Muscle of leg (tissue), 11 donors: ENCODE data around the gene SCN7A. TPM values are rescaled to one million over a fixed set of nuclear protein-coding genes. Genes with fewer than 3 reads are reported as not detected.
A peak's percentile ranks its signal among the peaks of the same experiment; 100 is the strongest.
"Not testable (repeated sequence)": the region's sequence is repeated elsewhere in the genome, so short reads cannot be mapped to it uniquely, and the experiment has no call there.

Source experiments
- DNase-seq: peaks from one replicate; pipeline ENCODE4 v3.0.0; 2013
- H3K27ac ChIP-seq: one replicate; pipeline ENCODE4 v1.5.1; 2013; ENCODE audit warnings: mild to moderate bottlenecking, low read length, control low read depth
- H3K27me3 ChIP-seq: one replicate; pipeline ENCODE4 v1.6.1; 2013; ENCODE audit warnings: low read length; ENCODE audit not compliant: control insufficient read depth, insufficient read depth
- H3K36me3 ChIP-seq: one replicate; pipeline ENCODE4 v1.6.1; 2013; ENCODE audit warnings: low read length; ENCODE audit not compliant: control insufficient read depth, insufficient read depth
- H3K4me1 ChIP-seq: one replicate; pipeline ENCODE4 v1.6.1; 2013; ENCODE audit warnings: low read length; ENCODE audit not compliant: control insufficient read depth, insufficient read depth
- H3K4me3 ChIP-seq: one replicate; pipeline ENCODE4 v1.5.1; 2013; ENCODE audit warnings: low read length, control low read depth
- H3K9me3 ChIP-seq: replicated peaks from 2 replicates; pipeline ENCODE4 v1.6.1; 2013; ENCODE audit warnings: low read depth, low read length; ENCODE audit not compliant: control insufficient read depth
- WGBS: methylation state at CpG from one replicate; pipeline ENCODE4 v1.1.5; 2013; ENCODE audit warnings: missing lambda C conversion rate; ENCODE audit not compliant: insufficient coverage; 5-methylcytosine and 5-hydroxymethylcytosine counted together
- polyA plus RNA-seq, 8 donors: library from polyadenylated mRNA; unstranded; fragments of 120-200 nt; gene quantifications; one replicate each; pipeline versions ENCODE4 v1.2.1 to v1.2.3, GENCODE V29; 2013; ENCODE audit warnings: inconsistent platforms in 1 of 8, low replicate concordance in 1 of 8; ENCODE audit not compliant: insufficient read length in 8 of 8, insufficient read depth in 1 of 8
- total RNA-seq: library from RNA; stranded (reverse); fragments of 120-200 nt; gene quantifications from one replicate; pipeline ENCODE4 v1.2.4, GENCODE V29; 2013

Gene SCN7A
- total and polyA plus RNA-seq, 9 donors = 32.9 to 83.2 (median 57.8) TPM

GRCh38 chr2:166407746-166408145, 86.3 kb downstream of the SCN7A start:
- H3K36me3 ChIP-seq, H3K4me1 ChIP-seq, H3K27ac ChIP-seq, H3K4me3 ChIP-seq, H3K9me3 ChIP-seq, H3K27me3 ChIP-seq: not testable (repeated sequence)
- peak; percentile 17 for DNase-seq
- no CpG with 5 or more reads among the region's 2 CpGs for WGBS

DNA sequence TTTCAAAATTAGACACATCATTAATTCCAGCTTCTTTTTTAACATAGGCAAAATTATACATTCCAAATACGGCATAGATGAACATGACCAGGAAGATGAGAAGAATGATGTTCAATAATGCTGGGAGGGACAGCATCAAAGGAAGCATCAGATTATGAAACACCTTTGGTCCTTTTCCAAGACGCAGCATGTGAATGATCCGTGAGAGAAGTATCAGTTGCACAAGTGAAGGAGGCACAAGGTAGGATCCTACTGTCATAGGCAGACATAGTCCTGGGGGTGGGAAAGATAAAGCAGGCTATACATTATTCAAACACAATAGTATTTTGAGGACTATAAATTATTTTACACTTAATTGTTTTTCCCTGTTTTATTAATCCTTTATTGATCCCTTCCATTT, 87.7 kb downstream of the SCN7A start:
- no peaks in the 10 kb centered on the region for H3K9me3 ChIP-seq
- no peak for DNase-seq
- peaks cover 2% of the 10 kb centered on the region for H3K36me3 ChIP-seq
- H3K4me3 ChIP-seq = no peak overlapping the region
- no peaks in the 10 kb centered on the region for H3K27me3 ChIP-seq
- WGBS = 80% methylated on average over 2 of the region's 3 CpGs
- H3K4me1 ChIP-seq = no peaks in the 10 kb centered on the region
- no peak overlapping the region for H3K27ac ChIP-seq

GRCh38 chr2:166405569-166405926, 88.5 kb downstream of the SCN7A start:
- no peaks in the 10 kb centered on the region for H3K27me3 ChIP-seq
- no peak overlapping the region for H3K4me3 ChIP-seq
- no CpG with 5 or more reads among the region's 6 CpGs for WGBS
- H3K27ac ChIP-seq = no peak overlapping the region
- H3K9me3 ChIP-seq = no peaks in the 10 kb centered on the region
- H3K4me1 ChIP-seq = no peaks in the 10 kb centered on the region
- no peak for DNase-seq
- H3K36me3 ChIP-seq = peaks cover 2% of the 10 kb centered on the region

- no peak for DNase-seq
- H3K27ac ChIP-seq = no peak overlapping the region
- no peaks in the 10 kb centered on the region for H3K4me1 ChIP-seq
- no peaks in the 10 kb centered on the region for H3K9me3 ChIP-seq
- whole genome bisulfite sequencing = no CpG with 5 or more reads among the region's 2 CpGs
- H3K27me3 ChIP-seq = no peaks in the 10 kb centered on the region
- H3K36me3 ChIP-seq = peaks cover 2% of the 10 kb centered on the region
- no peak overlapping the region for H3K4me3 ChIP-seq
These were observed 89.0 kb downstream of the SCN7A start for GRCh38 chr2:166404831-166405568.

DNA sequence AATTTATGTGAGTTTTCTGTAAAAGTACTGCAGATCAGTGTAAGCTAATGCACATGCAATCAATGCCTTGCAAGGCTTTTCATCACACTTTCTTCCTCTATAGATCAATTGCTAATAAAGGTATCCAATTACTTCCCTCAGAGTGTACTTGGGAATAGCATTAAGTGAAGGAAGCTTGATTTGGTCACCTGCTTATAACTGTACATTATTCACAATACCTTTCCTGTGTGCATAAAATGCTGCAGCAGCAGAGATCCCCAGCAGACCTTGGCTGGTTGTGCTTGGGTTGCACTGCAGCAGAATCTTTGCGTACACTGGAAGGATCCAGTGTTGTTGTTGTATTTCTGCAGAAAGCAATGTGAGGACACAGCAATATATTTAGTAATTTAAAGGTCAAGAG, 99.8 kb downstream of the SCN7A start:
- H3K4me3 ChIP-seq = no peak overlapping the region
- no peaks in the 10 kb centered on the region for H3K4me1 ChIP-seq
- no CpG with 5 or more reads among the region's 1 CpG for WGBS
- no peaks in the 10 kb centered on the region for H3K27me3 ChIP-seq
- no peak overlapping the region for H3K27ac ChIP-seq
- H3K36me3 ChIP-seq = no peaks in the 10 kb centered on the region
- no peaks in the 10 kb centered on the region for H3K9me3 ChIP-seq
- no peak for DNase-seq

GRCh38 chr2:166393008-166393407, 101.0 kb downstream of the SCN7A start:
- H3K9me3 ChIP-seq = no peaks in the 10 kb centered on the region
- no peaks in the 10 kb centered on the region for H3K36me3 ChIP-seq
- H3K27ac ChIP-seq = no peak overlapping the region
- no peak overlapping the region for H3K4me3 ChIP-seq
- no peaks in the 10 kb centered on the region for H3K27me3 ChIP-seq
- H3K4me1 ChIP-seq = no peaks in the 10 kb centered on the region
- DNase-seq = no peak
- WGBS = no CpG with 5 or more reads among the region's 3 CpGs

GRCh38 chr2:166388481-166389070, 105.5 kb downstream of the SCN7A start:
- Histone ChIP-seq H3K4me1 (no peaks in the 10 kb centered on the region), H3K4me3 (no peak overlapping the region), H3K27ac (no peak overlapping the region), H3K9me3 (no peaks in the 10 kb centered on the region), H3K27me3 (no peaks in the 10 kb centered on the region), H3K36me3 (no peaks in the 10 kb centered on the region)
- DNase-seq = peak; percentile 84
- 22% methylated on average over 2 of the region's 3 CpGs for WGBS

DNA sequence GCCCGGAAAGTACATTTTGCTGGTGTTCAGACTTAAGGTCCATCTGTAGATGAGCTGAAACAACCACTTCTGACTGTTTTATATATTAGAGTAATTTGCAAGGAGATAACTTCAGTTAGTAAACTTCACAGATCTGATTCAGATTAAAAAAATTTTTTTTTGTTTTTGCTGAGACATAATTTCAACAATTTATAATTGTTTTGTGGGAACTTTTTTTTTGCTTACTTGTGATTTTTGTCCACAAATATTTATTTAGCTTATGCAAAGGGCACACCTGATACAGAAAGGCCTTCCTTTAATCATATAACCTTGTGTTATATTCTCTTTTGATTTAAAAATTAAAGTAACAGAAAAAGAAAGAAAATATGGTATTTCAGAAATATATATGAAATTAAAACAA, 108.7 kb downstream of the SCN7A start:
- Histone ChIP-seq H3K4me3 (no peak overlapping the region), H3K27me3 (no peaks in the 10 kb centered on the region), H3K9me3 (no peaks in the 10 kb centered on the region), H3K4me1 (no peaks in the 10 kb centered on the region), H3K27ac (no peak overlapping the region), H3K36me3 (no peaks in the 10 kb centered on the region)
- DNase-seq = no peak
- WGBS = no CpG with 5 or more reads among the region's 1 CpG

DNA sequence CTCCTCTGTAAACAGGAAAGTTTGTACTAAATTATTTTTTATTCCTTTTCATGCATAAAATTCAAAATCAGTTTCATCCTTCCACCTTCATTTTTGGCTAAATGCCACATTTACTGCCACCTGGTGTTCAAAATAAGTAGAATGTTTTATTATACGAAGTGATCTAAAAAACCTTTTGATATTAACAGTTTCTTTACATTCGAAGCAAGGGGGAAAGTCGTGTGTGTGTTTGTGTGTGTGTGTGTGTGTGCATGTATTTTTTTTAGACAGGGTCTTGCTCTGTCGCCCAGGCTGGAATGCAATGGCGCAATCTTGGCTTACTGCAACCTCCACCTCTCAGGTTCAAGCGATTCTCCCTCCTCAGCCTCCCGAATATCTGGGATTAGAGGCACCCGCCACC, 109.3 kb downstream of the SCN7A start:
- Histone ChIP-seq H3K4me1 (no peaks in the 10 kb centered on the region), H3K4me3 (no peak overlapping the region), H3K27ac (no peak overlapping the region), H3K27me3 (no peaks in the 10 kb centered on the region), H3K9me3 (no peaks in the 10 kb centered on the region), H3K36me3 (no peaks in the 10 kb centered on the region)
- 80% methylated on average over 1 of the region's 8 CpGs for WGBS
- peak; percentile 46 for DNase-seq

DNA sequence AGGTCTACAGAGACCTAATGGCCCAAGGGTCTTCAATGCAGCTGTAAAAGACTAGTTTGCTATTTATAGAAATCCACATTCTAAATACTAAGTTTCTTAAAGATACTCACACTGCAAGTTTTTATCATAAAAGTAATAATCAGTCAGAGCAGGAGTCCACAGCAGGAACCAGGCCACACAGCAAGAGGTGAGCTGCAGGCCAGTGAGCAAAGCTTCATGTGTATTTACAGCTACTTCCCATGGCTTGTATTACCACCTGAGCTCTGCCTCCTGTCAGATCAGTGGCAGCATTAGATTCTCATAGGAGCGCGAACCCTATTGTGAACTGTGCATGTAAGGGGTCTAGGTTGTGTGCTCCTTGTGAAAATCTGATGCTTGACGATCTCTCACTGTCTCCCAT, 111.6 kb downstream of the SCN7A start:
- Histone ChIP-seq H3K36me3 (no peaks in the 10 kb centered on the region), H3K27me3 (no peaks in the 10 kb centered on the region), H3K4me1 (no peaks in the 10 kb centered on the region), H3K9me3 (no peaks in the 10 kb centered on the region), H3K27ac (no peak overlapping the region), H3K4me3 (no peak overlapping the region)
- no peak for DNase-seq
- whole genome bisulfite sequencing = no CpG with 5 or more reads among the region's 3 CpGs
